ENCODE measurements around the gene DENND11.

DNA sequence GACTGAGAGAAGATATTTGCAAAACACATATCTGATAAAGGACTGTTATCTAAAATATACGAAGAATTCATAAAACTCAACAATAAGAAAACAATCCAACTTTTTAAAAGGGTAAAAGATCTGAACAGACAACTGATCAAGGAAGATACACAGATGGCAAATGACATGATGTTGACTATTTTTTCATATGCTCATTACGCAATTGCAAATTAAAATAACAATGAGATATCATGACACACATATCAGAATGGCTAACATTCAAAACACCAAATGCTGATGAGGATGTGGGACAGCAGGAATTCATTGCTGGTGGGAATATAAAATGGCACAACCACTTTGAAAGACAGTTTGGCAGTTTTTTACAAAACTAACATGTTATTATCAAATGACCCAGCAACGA, 8.9 kb downstream of the DENND11 start:
- TF ChIP-seq, protein P1, sequence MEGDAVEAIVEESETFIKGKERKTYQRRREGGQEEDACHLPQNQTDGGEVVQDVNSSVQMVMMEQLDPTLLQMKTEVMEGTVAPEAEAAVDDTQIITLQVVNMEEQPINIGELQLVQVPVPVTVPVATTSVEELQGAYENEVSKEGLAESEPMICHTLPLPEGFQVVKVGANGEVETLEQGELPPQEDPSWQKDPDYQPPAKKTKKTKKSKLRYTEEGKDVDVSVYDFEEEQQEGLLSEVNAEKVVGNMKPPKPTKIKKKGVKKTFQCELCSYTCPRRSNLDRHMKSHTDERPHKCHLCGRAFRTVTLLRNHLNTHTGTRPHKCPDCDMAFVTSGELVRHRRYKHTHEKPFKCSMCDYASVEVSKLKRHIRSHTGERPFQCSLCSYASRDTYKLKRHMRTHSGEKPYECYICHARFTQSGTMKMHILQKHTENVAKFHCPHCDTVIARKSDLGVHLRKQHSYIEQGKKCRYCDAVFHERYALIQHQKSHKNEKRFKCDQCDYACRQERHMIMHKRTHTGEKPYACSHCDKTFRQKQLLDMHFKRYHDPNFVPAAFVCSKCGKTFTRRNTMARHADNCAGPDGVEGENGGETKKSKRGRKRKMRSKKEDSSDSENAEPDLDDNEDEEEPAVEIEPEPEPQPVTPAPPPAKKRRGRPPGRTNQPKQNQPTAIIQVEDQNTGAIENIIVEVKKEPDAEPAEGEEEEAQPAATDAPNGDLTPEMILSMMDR (IDR thresholded peaks at IDR 0.05) = no peak
- TF ChIP-seq, protein P2, sequence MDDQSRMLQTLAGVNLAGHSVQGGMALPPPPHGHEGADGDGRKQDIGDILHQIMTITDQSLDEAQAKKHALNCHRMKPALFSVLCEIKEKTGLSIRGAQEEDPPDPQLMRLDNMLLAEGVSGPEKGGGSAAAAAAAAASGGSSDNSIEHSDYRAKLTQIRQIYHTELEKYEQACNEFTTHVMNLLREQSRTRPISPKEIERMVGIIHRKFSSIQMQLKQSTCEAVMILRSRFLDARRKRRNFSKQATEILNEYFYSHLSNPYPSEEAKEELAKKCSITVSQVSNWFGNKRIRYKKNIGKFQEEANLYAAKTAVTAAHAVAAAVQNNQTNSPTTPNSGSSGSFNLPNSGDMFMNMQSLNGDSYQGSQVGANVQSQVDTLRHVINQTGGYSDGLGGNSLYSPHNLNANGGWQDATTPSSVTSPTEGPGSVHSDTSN (IDR thresholded peaks at IDR 0.05) = no peak
- TF ChIP-seq TAF1 (IDR thresholded peaks at IDR 0.05; ENCODE audit: borderline replicate concordance, low read depth, low read length) (no peak), CHD2 (IDR thresholded peaks at IDR 0.05; ENCODE audit: low read length, partially characterized antibody) (no peak), EP300 (IDR thresholded peaks at IDR 0.05; ENCODE audit: borderline replicate concordance in 1 of 2, low read depth in 1 of 2, low read length in 1 of 2) (no peak)

Data from SK-N-SH (cell line).